AG09309 (cell line): ENCODE results near the gene FGD5.

Source experiments
- DNase-seq: peaks from one replicate; pipeline ENCODE4 v3.0.0-alpha.2; 2010; ENCODE audit warnings: low read depth
- H3K4me3 ChIP-seq: 2 replicates; pipeline ENCODE4 v1.5.1; 2011; ENCODE audit warnings: mild to moderate bottlenecking, low read depth, low read length, moderate library complexity; ENCODE audit not compliant: control insufficient read depth
- TF ChIP-seq, protein P1 (sequence below): IDR thresholded peaks from 2 replicates; pipeline ENCODE4 v1.5.1; 2011; ENCODE audit warnings: mild to moderate bottlenecking, low read depth, low read length, inconsistent platforms; ENCODE audit not compliant: insufficient read depth, control insufficient read depth; ENCODE audit errors: missing control alignments

FGD5 gene

GRCh38 chr3:14906355-14906971 lies 87.7 kb downstream of the FGD5 start:
- TF ChIP-seq, protein P1, sequence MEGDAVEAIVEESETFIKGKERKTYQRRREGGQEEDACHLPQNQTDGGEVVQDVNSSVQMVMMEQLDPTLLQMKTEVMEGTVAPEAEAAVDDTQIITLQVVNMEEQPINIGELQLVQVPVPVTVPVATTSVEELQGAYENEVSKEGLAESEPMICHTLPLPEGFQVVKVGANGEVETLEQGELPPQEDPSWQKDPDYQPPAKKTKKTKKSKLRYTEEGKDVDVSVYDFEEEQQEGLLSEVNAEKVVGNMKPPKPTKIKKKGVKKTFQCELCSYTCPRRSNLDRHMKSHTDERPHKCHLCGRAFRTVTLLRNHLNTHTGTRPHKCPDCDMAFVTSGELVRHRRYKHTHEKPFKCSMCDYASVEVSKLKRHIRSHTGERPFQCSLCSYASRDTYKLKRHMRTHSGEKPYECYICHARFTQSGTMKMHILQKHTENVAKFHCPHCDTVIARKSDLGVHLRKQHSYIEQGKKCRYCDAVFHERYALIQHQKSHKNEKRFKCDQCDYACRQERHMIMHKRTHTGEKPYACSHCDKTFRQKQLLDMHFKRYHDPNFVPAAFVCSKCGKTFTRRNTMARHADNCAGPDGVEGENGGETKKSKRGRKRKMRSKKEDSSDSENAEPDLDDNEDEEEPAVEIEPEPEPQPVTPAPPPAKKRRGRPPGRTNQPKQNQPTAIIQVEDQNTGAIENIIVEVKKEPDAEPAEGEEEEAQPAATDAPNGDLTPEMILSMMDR = no peak
- no peak for DNase-seq
- no peak overlapping the region for H3K4me3 ChIP-seq

- no peak for DNase-seq
- TF ChIP-seq, protein P1 = no peak
- H3K4me3 ChIP-seq = no peak overlapping the region
Measured at GRCh38 chr3:14907043-14907966, 88.5 kb downstream of the FGD5 start.

DNA sequence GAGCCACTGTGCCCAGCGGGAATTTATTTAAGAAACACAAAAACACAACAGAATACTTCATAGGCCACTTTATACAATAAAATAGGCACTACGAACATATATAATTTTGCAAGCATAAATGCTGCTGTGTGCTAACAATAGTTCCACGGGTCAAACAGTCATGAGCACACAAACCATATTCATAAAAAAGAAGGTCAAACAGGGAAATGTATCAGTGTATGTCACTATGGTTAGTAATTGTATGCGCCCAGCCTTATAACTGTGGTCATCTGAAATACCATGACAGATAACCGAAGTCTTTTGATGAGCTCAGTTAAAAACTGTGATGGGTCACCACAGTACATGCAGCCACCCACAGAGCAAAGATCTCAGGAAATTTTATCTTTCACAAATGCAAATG lies 90.5 kb downstream of the FGD5 start:
- no peak overlapping the region for H3K4me3 ChIP-seq
- no peak for DNase-seq
- TF ChIP-seq, protein P1 = no peak

DNA sequence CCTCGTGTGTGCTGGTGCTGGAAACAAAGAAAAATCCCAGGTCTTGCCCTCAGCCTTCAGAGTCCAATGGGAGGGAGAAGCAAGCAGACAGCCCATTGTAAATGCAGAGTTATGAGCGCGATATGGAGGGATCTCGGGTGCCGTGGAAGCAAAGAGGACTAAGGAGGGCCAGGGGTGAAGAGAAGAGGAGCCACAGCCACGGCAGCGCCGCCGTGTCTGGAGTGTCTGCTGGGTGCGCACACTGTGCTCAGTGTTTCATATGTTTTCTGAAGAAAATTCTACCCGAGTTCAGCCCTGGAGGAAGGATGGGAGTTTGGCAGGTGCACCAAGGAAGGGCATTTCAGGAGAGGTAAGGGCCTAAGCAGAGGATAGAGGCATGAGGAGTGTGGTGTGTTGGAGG lies 92.9 kb downstream of the FGD5 start:
- H3K4me3 ChIP-seq = no peak overlapping the region
- TF ChIP-seq, protein P1 = no peak
- no peak for DNase-seq

DNA sequence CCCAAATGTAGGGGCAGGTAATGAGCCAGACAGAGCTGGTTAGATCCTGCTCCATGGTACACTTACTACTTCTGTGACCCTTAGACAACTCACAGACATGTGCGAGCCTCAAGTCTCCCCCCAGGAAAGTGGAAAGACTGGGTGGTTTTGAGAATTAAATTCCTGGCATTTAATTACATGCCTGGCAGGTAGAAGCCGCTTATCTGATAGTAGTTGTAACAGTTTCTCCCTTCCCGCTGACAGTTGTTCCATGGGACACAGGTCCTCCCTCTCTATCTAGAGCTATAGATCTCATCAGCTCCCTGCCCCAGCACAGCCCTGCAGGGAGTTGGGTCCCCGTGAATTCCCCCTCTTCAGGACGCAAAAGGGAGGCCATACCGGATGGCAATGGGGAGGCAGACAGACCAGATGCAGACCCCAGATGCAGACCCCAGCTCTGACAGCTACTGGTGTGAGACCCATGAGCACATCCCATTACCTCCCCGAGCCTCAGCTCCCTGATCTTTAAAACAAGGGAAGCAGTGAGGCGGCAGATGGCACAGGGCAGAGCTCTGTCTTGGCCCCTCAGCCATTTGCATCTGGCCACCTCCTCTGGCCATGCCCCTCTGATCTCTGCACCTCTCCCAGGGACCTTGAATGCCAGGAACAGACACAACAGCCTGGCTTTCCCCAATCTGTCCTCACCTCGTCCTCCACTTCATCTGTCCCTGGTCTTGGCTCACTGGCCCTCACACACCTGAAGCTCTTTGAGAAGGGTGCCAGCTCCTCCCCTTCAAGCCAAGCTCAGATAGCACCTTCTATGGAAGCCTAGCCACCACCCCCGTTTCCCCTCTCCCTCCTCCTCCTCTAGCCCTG lies 94.5 kb downstream of the FGD5 start:
- TF ChIP-seq, protein P1 = no peak
- DNase-seq = no peak
- H3K4me3 ChIP-seq = no peak overlapping the region
